Astrocyte (in vitro differentiated cells and primary cell): ENCODE results near the gene PKP1. TPM values are rescaled to one million over a fixed set of nuclear protein-coding genes. Genes with fewer than 3 reads are reported as not detected.

Experiments used
- DNase-seq: peaks from one replicate; pipeline ENCODE4 v3.0.0-alpha.2; 2010; ENCODE audit warnings: low read depth
- FAIRE-seq: peaks from 2 replicates; lab custom pipeline; 2011; peaks lifted over from hg19 to GRCh38; lab: Jason Lieb, UNC
- H2AFZ ChIP-seq: 2 replicates; pipeline ENCODE4 v1.6.0; 2012; ENCODE audit warnings: low read depth, low read length, inconsistent platforms
- H3K27ac ChIP-seq: 2 replicates; pipeline ENCODE4 v1.5.1; 2011; ENCODE audit warnings: low read depth, low read length, inconsistent platforms
- H3K27me3 ChIP-seq: 2 replicates; pipeline ENCODE4 v1.6.0; 2011; ENCODE audit warnings: low read length, inconsistent platforms; ENCODE audit not compliant: insufficient read depth
- H3K36me3 ChIP-seq: 2 replicates; pipeline ENCODE4 v1.5.1; 2011; ENCODE audit warnings: low read length, inconsistent platforms; ENCODE audit not compliant: insufficient read depth
- H3K4me1 ChIP-seq: 2 replicates; pipeline ENCODE4 v1.5.1; 2011; ENCODE audit warnings: low read length, inconsistent platforms; ENCODE audit not compliant: insufficient read depth
- H3K4me2 ChIP-seq: 2 replicates; pipeline ENCODE4 v1.6.0; 2012; ENCODE audit warnings: low read length, inconsistent platforms
- H3K4me3 ChIP-seq: 2 replicates; pipeline ENCODE4 v1.5.1; 2011; ENCODE audit warnings: low read depth, mild to moderate bottlenecking, low read length, inconsistent platforms; ENCODE audit not compliant: insufficient read depth
- H3K79me2 ChIP-seq: 2 replicates; pipeline ENCODE4 v1.6.0; 2012; ENCODE audit warnings: mild to moderate bottlenecking, low read length, inconsistent platforms; ENCODE audit not compliant: insufficient read depth
- H3K9ac ChIP-seq: 2 replicates; pipeline ENCODE4 v1.6.0; 2012; ENCODE audit warnings: mild to moderate bottlenecking, low read length, inconsistent platforms
- H3K9me3 ChIP-seq: 2 replicates; pipeline ENCODE4 v1.5.1; 2012; ENCODE audit warnings: low read depth, mild to moderate bottlenecking, low read length, inconsistent platforms; ENCODE audit not compliant: insufficient read depth
- H4K20me1 ChIP-seq: 2 replicates; pipeline ENCODE4 v1.6.0; 2012; ENCODE audit warnings: low read length, inconsistent platforms; ENCODE audit not compliant: insufficient read depth
- H3K27ac Mint-ChIP-seq: one replicate; pipeline ENCODE4 v1.8.0; 2021; ENCODE audit warnings: mild to moderate bottlenecking, mixed read lengths; ENCODE audit not compliant: unreplicated experiment
- H3K27me3 Mint-ChIP-seq: one replicate; pipeline ENCODE4 v1.8.0; 2021; ENCODE audit warnings: low read depth, mixed read lengths; ENCODE audit not compliant: unreplicated experiment
- H3K36me3 Mint-ChIP-seq: one replicate; pipeline ENCODE4 v1.8.0; 2021; ENCODE audit warnings: low read depth, mixed read lengths; ENCODE audit not compliant: unreplicated experiment
- H3K4me1 Mint-ChIP-seq: one replicate; pipeline ENCODE4 v1.8.0; 2021; ENCODE audit warnings: low read depth, mixed read lengths; ENCODE audit not compliant: unreplicated experiment
- H3K4me3 Mint-ChIP-seq: one replicate; pipeline ENCODE4 v1.8.0; 2021; ENCODE audit warnings: mild to moderate bottlenecking, moderate library complexity, mixed read lengths; ENCODE audit not compliant: unreplicated experiment
- H3K9me3 Mint-ChIP-seq: one replicate; pipeline ENCODE4 v1.8.0; 2021; ENCODE audit warnings: mild to moderate bottlenecking, mixed read lengths; ENCODE audit not compliant: unreplicated experiment
- CTCF ChIP-seq: IDR thresholded peaks from 2 replicates; pipeline ENCODE4 v1.5.1; 2011; ENCODE audit warnings: low read depth, mild to moderate bottlenecking, inconsistent platforms, low read length, moderate library complexity; ENCODE audit not compliant: insufficient read depth
- EZH2 ChIP-seq: IDR thresholded peaks from 2 replicates; pipeline ENCODE4 v1.6.1; 2012; ENCODE audit warnings: mild to moderate bottlenecking, low read length, inconsistent platforms; ENCODE audit not compliant: insufficient read depth
- total RNA-seq: library from RNA; stranded (reverse); gene quantifications from 2 replicates; pipeline ENCODE4 v1.2.1, GENCODE V29; 2021

The PKP1 gene
- total RNA-seq, 1 donor from 2014 or later = 0.07 TPM

GRCh38 chr1:201378804-201379203 is 95.5 kb downstream of the PKP1 start:
- no peak overlapping the region for H3K4me3 Mint-ChIP-seq
- Histone ChIP-seq H4K20me1 (no peaks in the 10 kb centered on the region), H3K9ac (no peak overlapping the region), H3K27me3 (peaks cover 17% of the 10 kb centered on the region), H3K4me1 (peaks cover 18% of the 10 kb centered on the region), H3K36me3 (no peaks in the 10 kb centered on the region), H2AFZ (no peak overlapping the region), H3K4me3 (no peak overlapping the region), H3K9me3 (no peaks in the 10 kb centered on the region), H3K4me2 (no peak overlapping the region), H3K27ac (no peak overlapping the region), H3K79me2 (no peaks in the 10 kb centered on the region)
- FAIRE-seq (no peak), DNase-seq (no peak)
- H3K9me3 Mint-ChIP-seq = no peaks in the 10 kb centered on the region
- H3K27ac Mint-ChIP-seq = peak overlapping the region; percentile 28
- peaks cover 16% of the 10 kb centered on the region for H3K4me1 Mint-ChIP-seq
- peaks cover 30% of the 10 kb centered on the region for H3K27me3 Mint-ChIP-seq
- H3K36me3 Mint-ChIP-seq = no peaks in the 10 kb centered on the region
- TF ChIP-seq CTCF = no peak
- TF ChIP-seq EZH2 = no peak

GRCh38 chr1:201379733-201380242 is 96.5 kb downstream of the PKP1 start:
- Histone ChIP-seq H4K20me1 (no peaks in the 10 kb centered on the region), H3K79me2 (no peaks in the 10 kb centered on the region), H3K27ac (no peak overlapping the region), H3K4me3 (no peak overlapping the region), H3K9me3 (no peaks in the 10 kb centered on the region), H3K4me2 (no peak overlapping the region), H2AFZ (no peak overlapping the region), H3K9ac (no peak overlapping the region), H3K36me3 (no peaks in the 10 kb centered on the region), H3K27me3 (peaks cover 10% of the 10 kb centered on the region), H3K4me1 (peaks cover 26% of the 10 kb centered on the region)
- H3K36me3 Mint-ChIP-seq = no peaks in the 10 kb centered on the region
- peaks cover 23% of the 10 kb centered on the region for H3K27me3 Mint-ChIP-seq
- FAIRE-seq (no peak), DNase-seq (no peak)
- H3K4me3 Mint-ChIP-seq = no peak overlapping the region
- peaks cover 26% of the 10 kb centered on the region for H3K4me1 Mint-ChIP-seq
- H3K27ac Mint-ChIP-seq = no peak overlapping the region
- TF ChIP-seq EZH2 (no peak), CTCF (no peak)
- H3K9me3 Mint-ChIP-seq = no peaks in the 10 kb centered on the region

- Mint-ChIP-seq H3K36me3 (no peaks in the 10 kb centered on the region), H3K27ac (no peak overlapping the region), H3K4me3 (no peak overlapping the region), H3K27me3 (peaks cover 26% of the 10 kb centered on the region), H3K9me3 (no peaks in the 10 kb centered on the region), H3K4me1 (peaks cover 28% of the 10 kb centered on the region)
- Histone ChIP-seq H3K4me1 (peaks cover 27% of the 10 kb centered on the region), H3K4me3 (no peak overlapping the region), H3K79me2 (no peaks in the 10 kb centered on the region), H4K20me1 (no peaks in the 10 kb centered on the region), H3K9me3 (no peaks in the 10 kb centered on the region), H3K4me2 (no peak overlapping the region), H3K9ac (no peak overlapping the region), H3K27me3 (peaks cover 1% of the 10 kb centered on the region), H2AFZ (no peak overlapping the region), H3K36me3 (no peaks in the 10 kb centered on the region), H3K27ac (no peak overlapping the region)
- no peak for DNase-seq
- FAIRE-seq = no peak
- TF ChIP-seq CTCF (no peak), EZH2 (no peak)
Measured at GRCh38 chr1:201381130-201381529, 97.8 kb downstream of the PKP1 start.

Other genes with a start within 250 kb of the PKP1 start
- not detected in 2 replicates for gene CACNA1S, start 171.1 kb upstream of the PKP1 start, total RNA-seq
- gene ASCL5, start 156.3 kb upstream of the PKP1 start, total RNA-seq = not detected in 2 replicates
- gene TMEM9, start 129.0 kb upstream of the PKP1 start, total RNA-seq = 87.8 and 88.1 TPM in 2 replicates
- gene IGFN1, start 92.7 kb upstream of the PKP1 start, total RNA-seq = 0.02 TPM in 1 of 2 replicates, not detected in the other
- 2.2 and 6.1 TPM in 2 replicates for gene TNNT2, start 94.2 kb downstream of the PKP1 start, total RNA-seq
- 0.29 and 1.2 TPM in 2 replicates for gene LAD1, start 115.8 kb downstream of the PKP1 start, total RNA-seq
- 3.0 and 3.2 TPM in 2 replicates for gene TNNI1, start 138.2 kb downstream of the PKP1 start, total RNA-seq
- 150 and 152 TPM in 2 replicates for gene PHLDA3, start 185.7 kb downstream of the PKP1 start, total RNA-seq
- 289 and 317 TPM in 2 replicates for gene CSRP1, start 223.6 kb downstream of the PKP1 start, total RNA-seq